ENCODE data around the gene JAKMIP1. TPM values are rescaled to one million over a fixed set of nuclear protein-coding genes. Genes with fewer than 3 reads are reported as not detected.

Gene JAKMIP1
- total RNA-seq = 0.30 TPM in 1 of 2 replicates, not detected in the other

GRCh38 chr4:6200011-6200921 is at the start of gene JAKMIP1:
TSS of gene JAKMIP1 (minus strand) at chr4:6200549. CDS start at chr4:6112850, 87,699 bp downstream.

GRCh38 chr4:6018331-6018730 is 182.0 kb downstream of the JAKMIP1 start, which contains the start of gene C4orf50:
TSS of gene C4orf50 (minus strand) at chr4:6018431.

Other genes starting within 250 kb of the JAKMIP1 start
- not detected in 2 replicates for gene C4orf50, start 182.1 kb downstream of the JAKMIP1 start, total RNA-seq
- gene WFS1, start 69.3 kb upstream of the JAKMIP1 start, total RNA-seq = 36.2 and 36.8 TPM in 2 replicates